Measurements from ENCODE around the gene ADAT2. TPM values are rescaled to one million over a fixed set of nuclear protein-coding genes. Genes with fewer than 3 reads are reported as not detected.

The ADAT2 gene
- total RNA-seq, 4 donors from 2014 or later = 3.8 to 26.1 (median 5.9) TPM

DNA sequence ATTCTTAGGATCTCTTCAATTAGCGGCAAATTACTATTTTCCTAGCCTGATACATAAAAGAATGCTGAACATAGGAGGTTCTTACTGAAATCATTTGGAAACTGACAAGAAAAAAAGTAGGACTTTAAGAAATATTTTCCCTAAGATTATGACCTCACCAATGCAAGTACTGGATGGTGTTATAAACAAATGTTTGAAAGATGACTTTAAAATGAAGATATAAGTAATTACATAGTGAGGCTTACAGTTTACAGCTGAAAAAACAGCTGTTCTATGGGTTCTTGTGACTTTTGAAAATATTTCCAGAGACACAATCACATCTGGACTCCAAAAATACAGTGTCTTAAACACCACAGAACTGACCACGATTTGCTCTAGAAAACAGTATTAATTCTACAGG is 64.9 kb downstream of the ADAT2 start:
- DNase-seq = no peak
- H3K27ac ChIP-seq = no peak overlapping the region
- no peaks in the 10 kb centered on the region for H3K27me3 ChIP-seq
- no peaks in the 10 kb centered on the region for H3K4me1 ChIP-seq
- H3K9me3 ChIP-seq = no peaks in the 10 kb centered on the region
- intact Hi-C loops (cut with DNase I; ENCODE audit: low total_unique reads) = no loop called here
- H3K4me3 ChIP-seq = no peak overlapping the region
- TF ChIP-seq POLR2A (IDR thresholded peaks at IDR 0.05) = no peak
- no peaks in the 10 kb centered on the region for H3K36me3 ChIP-seq

DNA sequence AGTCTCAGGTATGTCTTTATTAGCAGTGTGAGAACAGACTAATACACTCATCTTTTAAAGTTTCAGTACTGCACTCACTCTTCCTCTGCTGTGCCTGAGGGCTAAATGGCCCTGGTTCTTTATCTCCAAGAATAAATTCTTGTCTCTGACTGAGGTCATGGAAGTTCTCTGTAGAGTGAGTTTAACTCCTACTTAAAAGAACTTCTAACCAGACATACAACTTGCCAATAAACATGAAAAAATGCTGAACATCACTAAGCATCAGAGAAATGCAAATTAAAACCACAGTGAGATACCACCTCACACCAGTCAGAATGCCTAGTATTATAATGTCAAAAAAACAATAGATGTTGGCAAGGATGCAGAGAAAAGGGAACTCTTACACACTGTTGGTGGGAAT is 73.6 kb downstream of the ADAT2 start:
- Histone ChIP-seq H3K27me3 (no peaks in the 10 kb centered on the region), H3K36me3 (no peaks in the 10 kb centered on the region), H3K4me3 (no peak overlapping the region), H3K4me1 (no peaks in the 10 kb centered on the region), H3K27ac (no peak overlapping the region), H3K9me3 (no peaks in the 10 kb centered on the region)
- TF ChIP-seq POLR2A (IDR thresholded peaks at IDR 0.05) (no peak), CTCF (IDR thresholded peaks at IDR 0.05) (no peak)
- intact Hi-C loops (cut with DNase I; ENCODE audit: low total_unique reads) = no loop called here
- DNase-seq = no peak

GRCh38 chr6:143376375-143376774 is 74.1 kb downstream of the ADAT2 start:
- intact Hi-C loops (cut with DNase I; ENCODE audit: low total_unique reads) = no loop called here
- no peak overlapping the region for H3K27ac ChIP-seq
- no peak overlapping the region for H3K4me3 ChIP-seq
- TF ChIP-seq CTCF (IDR thresholded peaks at IDR 0.05) (no peak), POLR2A (IDR thresholded peaks at IDR 0.05) (no peak)
- H3K36me3 ChIP-seq = no peaks in the 10 kb centered on the region
- H3K4me1 ChIP-seq = no peaks in the 10 kb centered on the region
- DNase-seq = no peak
- no peaks in the 10 kb centered on the region for H3K9me3 ChIP-seq
- H3K27me3 ChIP-seq = no peaks in the 10 kb centered on the region

GRCh38 chr6:143375022-143375585 is 75.4 kb downstream of the ADAT2 start:
- H3K27me3 ChIP-seq = no peaks in the 10 kb centered on the region
- no peaks in the 10 kb centered on the region for H3K4me1 ChIP-seq
- DNase-seq = no peak
- H3K4me3 ChIP-seq = no peak overlapping the region
- H3K27ac ChIP-seq = no peak overlapping the region
- H3K9me3 ChIP-seq = no peaks in the 10 kb centered on the region
- H3K36me3 ChIP-seq = no peaks in the 10 kb centered on the region
- intact Hi-C loops (cut with DNase I; ENCODE audit: low total_unique reads) = no loop called here
- TF ChIP-seq POLR2A (IDR thresholded peaks at IDR 0.05) (no peak), CTCF (IDR thresholded peaks at IDR 0.05) (no peak)

DNA sequence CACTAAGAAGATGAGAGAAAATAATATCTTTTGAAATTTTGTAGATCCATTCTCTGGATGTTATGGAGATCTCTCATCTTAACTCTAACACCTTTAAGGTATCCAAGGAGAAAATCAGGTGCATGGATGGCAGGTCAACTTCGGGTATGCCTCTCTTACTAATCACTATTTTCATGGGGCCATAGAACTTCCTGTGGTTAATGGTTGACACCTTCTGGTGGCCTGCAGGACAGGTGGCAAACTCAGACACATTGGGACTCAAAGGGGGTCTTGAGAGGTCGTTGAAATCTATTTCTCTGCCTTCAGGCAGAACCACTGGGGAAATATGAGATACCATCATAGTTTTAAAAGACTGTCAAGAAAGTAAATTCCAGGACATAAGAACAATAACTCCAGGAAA is 76.5 kb downstream of the ADAT2 start:
- TF ChIP-seq POLR2A (IDR thresholded peaks at IDR 0.05) = no peak
- no peak for TF ChIP-seq CTCF (IDR thresholded peaks at IDR 0.05)
- H3K36me3 ChIP-seq = no peaks in the 10 kb centered on the region
- no peak overlapping the region for H3K4me3 ChIP-seq
- intact Hi-C loops (cut with DNase I; ENCODE audit: low total_unique reads) = no loop called here
- no peaks in the 10 kb centered on the region for H3K27me3 ChIP-seq
- no peak for DNase-seq
- H3K27ac ChIP-seq = no peak overlapping the region
- H3K9me3 ChIP-seq = no peaks in the 10 kb centered on the region
- H3K4me1 ChIP-seq = no peaks in the 10 kb centered on the region

Small RNA genes lying within 50 kb of the gene (small RNA-seq; reads per million reads assigned to genes)
- not detected for gene RNA5SP221

Other genes with a start within 250 kb of the ADAT2 start
- 10 to 100 TPM in 3 of 4 donors, 1 to 10 TPM in 1; 4.1 to 29.7 (median 19.7) TPM for gene PEX3, start 110 bp upstream of the ADAT2 start, total RNA-seq
- 10 to 100 TPM; 15.9 to 35.7 (median 21.1) TPM for gene FUCA2, start 61.0 kb upstream of the ADAT2 start, total RNA-seq
- gene PHACTR2, start 227.3 kb upstream of the ADAT2 start, total RNA-seq = 100 to 1,000 TPM in 1 of 4 donors, 10 to 100 TPM in 3; 78.2 to 145 (median 90.1) TPM

Measured in uterus (tissue), 4 donors.